GM12878 (cell line): ENCODE measurements around the gene SHROOM3. TPM values are rescaled to one million over a fixed set of nuclear protein-coding genes. Genes with fewer than 3 reads are reported as not detected.

Source experiments
- ATAC-seq: fragments of 200-7000 bp; cut with Tn5 transposase; 3 replicates; pipeline ENCODE4 v1.9.1; 2020; ENCODE audit warnings: mild to moderate bottlenecking, moderate library complexity
- BruUV-seq: library from RNA; stranded (reverse); fragments of 400-500 nt; replicated peaks from 2 replicates; lab custom pipeline; 2021; lab: Mats Ljungman, UMichigan
- CTCF ChIA-PET: fragments of 300-600 bp; sonication (Branson Sonifier 250); formaldehyde crosslinking; extraction: SDS; loops from one replicate; lab custom pipeline; 2021; ENCODE audit warnings: inconsistent platforms; lab: Yijun Ruan, JAX
- POLR2A ChIA-PET: fragments of 350-600 bp; formaldehyde crosslinking; extraction: SDS; loops from one replicate; lab custom pipeline; 2021; ENCODE audit warnings: inconsistent platforms; lab: Charles Lee
- RAD21 ChIA-PET: fragments of 300-600 bp; sonication (Branson Sonifier 250); formaldehyde crosslinking; loops from one replicate; lab custom pipeline; 2023; ENCODE audit warnings: antibody characterized with exemption; ENCODE audit not compliant: unreplicated experiment; lab: Charles Lee
- SMC1A ChIA-PET: fragments of 300-600 bp; sonication (Branson Sonifier 250); formaldehyde crosslinking; loops from one replicate; lab custom pipeline; 2023; ENCODE audit not compliant: unreplicated experiment, uncharacterized antibody; lab: Charles Lee
- DNase-seq: peaks from one replicate; pipeline ENCODE4 v3.0.0-alpha.2; 2011; ENCODE audit warnings: low read depth, low spot score
- FAIRE-seq: peaks from 3 replicates; lab custom pipeline; 2011; peaks lifted over from hg19 to GRCh38; lab: Jason Lieb, UNC
- H2AFZ ChIP-seq: 2 replicates; pipeline ENCODE4 v1.6.0; 2011; ENCODE audit warnings: low read depth, low read length, control low read depth; ENCODE audit not compliant: control insufficient read depth
- H3K27ac ChIP-seq: 2 replicates; pipeline ENCODE4 v1.5.1; 2011; ENCODE audit warnings: control low read depth; ENCODE audit not compliant: control insufficient read depth, insufficient read depth
- H3K27me3 ChIP-seq, 2 experiments: replicated peaks in 1 of 2; 2 replicates each; pipeline versions ENCODE4 v1.6.0 to v1.6.1; 2011; ENCODE audit warnings: low read length in 1 of 2; ENCODE audit not compliant: control insufficient read depth in 2 of 2, insufficient read depth in 2 of 2
- H3K36me3 ChIP-seq, 2 experiments: 2 replicates each; pipeline ENCODE4 v1.5.1; 2011; ENCODE audit warnings: low read length in 1 of 2; ENCODE audit not compliant: control insufficient read depth in 2 of 2, insufficient read depth in 2 of 2
- H3K4me1 ChIP-seq: 2 replicates; pipeline ENCODE4 v1.6.1; 2011; ENCODE audit warnings: mild to moderate bottlenecking, low read length, moderate library complexity, mixed read lengths; ENCODE audit not compliant: control insufficient read depth, insufficient read depth
- H3K4me2 ChIP-seq: 2 replicates; pipeline ENCODE4 v1.6.0; 2011; ENCODE audit warnings: control low read depth; ENCODE audit not compliant: control insufficient read depth, insufficient read depth
- H3K4me3 ChIP-seq: fragments of 200-600 bp; sonication (generic); 2 replicates; pipeline ENCODE4 v1.5.1; 2016
- H3K79me2 ChIP-seq: 2 replicates; pipeline ENCODE4 v1.6.0; 2011; ENCODE audit warnings: low read length; ENCODE audit not compliant: control insufficient read depth, insufficient read depth
- H3K9ac ChIP-seq: 2 replicates; pipeline ENCODE4 v1.8.0; 2011; ENCODE audit warnings: low read length, control low read depth, mixed read lengths; ENCODE audit not compliant: control insufficient read depth, insufficient read depth
- H3K9me3 ChIP-seq: replicated peaks from 3 replicates; pipeline ENCODE4 v1.5.1; 2011; ENCODE audit warnings: mild to moderate bottlenecking, low read length; ENCODE audit not compliant: control insufficient read depth, insufficient read depth
- H4K20me1 ChIP-seq: 2 replicates; pipeline ENCODE4 v1.6.0; 2011; ENCODE audit not compliant: control insufficient read depth, insufficient read depth
- CREB1 ChIP-seq: IDR thresholded peaks from 2 replicates; pipeline ENCODE4 v1.6.1; 2012; ENCODE audit warnings: low read depth, mild to moderate bottlenecking, inconsistent platforms
- EGR1 ChIP-seq, 2 experiments: IDR thresholded peaks; 1 replicate in 1 of 2; 2 replicates in 1 of 2; pipeline ENCODE4 v1.6.1; 2011 to 2012; ENCODE audit warnings: low read depth in 2 of 2, low read length in 2 of 2, borderline replicate concordance in 1 of 2, mild to moderate bottlenecking in 1 of 2, moderate library complexity in 1 of 2
- MEF2A ChIP-seq: IDR thresholded peaks from 2 replicates; pipeline ENCODE4 v1.6.1; 2011; ENCODE audit warnings: low read depth, mild to moderate bottlenecking, low read length, moderate library complexity; ENCODE audit not compliant: insufficient read depth
- NBN ChIP-seq: fragments of 450-650 bp; IDR thresholded peaks from 2 replicates; pipeline ENCODE4 v1.6.1; 2016
- NR2F1 ChIP-seq: fragments of 450-650 bp; conservative IDR thresholded peaks from 2 replicates; pipeline ENCODE4 v1.6.1; 2017; ENCODE audit warnings: mild to moderate bottlenecking
- PBX3 ChIP-seq: IDR thresholded peaks from 2 replicates; pipeline ENCODE4 v1.6.1; 2011; ENCODE audit warnings: mild to moderate bottlenecking, low read depth, low read length, moderate library complexity; ENCODE audit not compliant: insufficient replicate concordance
- POU2F2 ChIP-seq: IDR thresholded peaks from 3 replicates; pipeline ENCODE4 v1.6.1; 2011; ENCODE audit warnings: low read depth, mild to moderate bottlenecking, low read length, borderline replicate concordance
- PRDM15 ChIP-seq: fragments of 450-650 bp; formaldehyde crosslinking; IDR thresholded peaks from 2 replicates; pipeline ENCODE4 v1.4.0; 2020; ENCODE audit warnings: mild to moderate bottlenecking, moderate library complexity
- TBL1XR1 ChIP-seq: IDR thresholded peaks from 2 replicates; pipeline ENCODE4 v1.6.1; 2012; ENCODE audit warnings: low read depth, low read length, improper control_type of control experiment
- YBX1 ChIP-seq: fragments of 450-650 bp; IDR thresholded peaks from 2 replicates; pipeline ENCODE4 v1.6.1; 2016; ENCODE audit warnings: antibody characterized with exemption
- ZBTB40 ChIP-seq: fragments of 450-650 bp; IDR thresholded peaks from 2 replicates; pipeline ENCODE4 v1.6.1; 2016; ENCODE audit warnings: mild to moderate bottlenecking, moderate library complexity, borderline replicate concordance
- WGBS: methylation state at CpG from one replicate; pipeline ENCODE4 v1.1.6; 2016; ENCODE audit warnings: low lambda C conversion rate; ENCODE audit not compliant: insufficient replicate concordance, insufficient coverage; ENCODE audit errors: missing lambda C conversion rate; 5-methylcytosine and 5-hydroxymethylcytosine counted together
- in situ Hi-C: fragments of 300-500 bp; cut with MboI; formaldehyde crosslinking; loops from 9 replicates; pipeline ENCODE4 v1.14.3; 2018; ENCODE audit warnings: mixed read lengths
- intact Hi-C: fragments of 100-400 bp; cut with micrococcal nuclease; formaldehyde crosslinking; loops from one replicate; pipeline ENCODE4 v1.14.2; 2022; ENCODE audit not compliant: unreplicated experiment
- polyA plus RNA-seq, 11 experiments: library from polyadenylated mRNA; depleted of rRNA in 4 of 11; unstranded in 6 of 11; stranded (reverse) in 5 of 11; fragments of >200 nt; fragmentation: Nextera tagmentation in 4 of 11; fragmentation: Illumina TruSeq in 1 of 11; extraction: Ambion mirVana in 4 of 11; extraction: Trizol in 1 of 11; gene quantifications; 1 replicate in 1 of 11; 2 replicates in 10 of 11; pipeline versions ENCODE4 v1.2.1 to v1.2.3, GENCODE V29; 2011 to 2016; ENCODE audit warnings: inconsistent platforms in 2 of 11, missing spikeins in 2 of 11, low read depth in 1 of 11
- total RNA-seq, 4 experiments: library from RNA; depleted of rRNA in 3 of 4; stranded (reverse); fragments of >200 nt in 3 of 4; fragmentation: Illumina TruSeq in 1 of 4; extraction: Trizol in 1 of 4; gene quantifications; 2 replicates each; pipeline versions ENCODE4 v1.2.1 to v1.2.3, GENCODE V29; 2013 to 2021

Gene SHROOM3
- total and polyA plus RNA-seq, 10 of the 15 experiments (the other 5 are each of a cell fraction or from before 2014, with no cell fraction given), result under 0.01 to 0.29 (median 0.08) TPM; not detected in 1

GRCh38 chr4:76605099-76605563 is 170.1 kb downstream of the SHROOM3 start:
- no peaks in the 10 kb centered on the region for H3K9me3 ChIP-seq
- ChIA-PET POLR2A (no interaction called here), RAD21 (no interaction called here), SMC1A (no interaction called here), CTCF (no interaction called here)
- no peak for ATAC-seq
- H4K20me1 ChIP-seq, result no peaks in the 10 kb centered on the region
- intact Hi-C loops, result no loop called here
- H3K79me2 ChIP-seq, result no peaks in the 10 kb centered on the region
- no peak overlapping the region for H3K4me3 ChIP-seq
- DNase-seq, result no peak
- 84% methylated on average over 6 of the region's 6 CpGs for WGBS
- H3K4me2 ChIP-seq, result no peak overlapping the region
- FAIRE-seq, result no peak
- H3K36me3 ChIP-seq, result no peaks in the 10 kb centered on the region
- H2AFZ ChIP-seq, result no peak overlapping the region
- TF ChIP-seq TBL1XR1, result no peak
- TF ChIP-seq PBX3, result no peak
- TF ChIP-seq YBX1, result no peak
- TF ChIP-seq CREB1, result no peak
- TF ChIP-seq PRDM15, result no peak
- TF ChIP-seq POU2F2, result no peak
- TF ChIP-seq NR2F1, result no peak
- TF ChIP-seq NBN, result no peak
- TF ChIP-seq ZBTB40, result no peak
- no peak for TF ChIP-seq MEF2A
- no peak for TF ChIP-seq EGR1 (IDR thresholded peaks at IDR 0.05; ENCODE audit: borderline replicate concordance in 1 of 2, low read depth in 2 of 2, low read length in 2 of 2)
- no peak overlapping the region for H3K9ac ChIP-seq
- H3K27ac ChIP-seq, result no peak overlapping the region
- no TSS peak for BruUV-seq
- H3K4me1 ChIP-seq, result peaks cover 23% of the 10 kb centered on the region
- in situ Hi-C loops, result no loop called here
- H3K27me3 ChIP-seq, result no peaks in the 10 kb centered on the region
